ENCODE measurements around the gene EPHA6. TPM values are rescaled to one million over a fixed set of nuclear protein-coding genes. Genes with fewer than 3 reads are reported as not detected.
A peak's percentile ranks its signal among the peaks of the same experiment; 100 is the strongest.

EPHA6 gene
- total and polyA plus RNA-seq, 2 donors (not counting 3 experiments of a cell fraction or from before 2014, with no cell fraction given) = not detected

- intact Hi-C loops (cut with micrococcal nuclease) = loop anchor here (10.0 kb wide), 1 partner anchor 790 kb away; no protein-coding TSS in a partner anchor
- TF ChIP-seq, protein P1, sequence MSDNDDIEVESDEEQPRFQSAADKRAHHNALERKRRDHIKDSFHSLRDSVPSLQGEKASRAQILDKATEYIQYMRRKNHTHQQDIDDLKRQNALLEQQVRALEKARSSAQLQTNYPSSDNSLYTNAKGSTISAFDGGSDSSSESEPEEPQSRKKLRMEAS (IDR thresholded peaks at IDR 0.05; ENCODE audit: insufficient read depth, insufficient read length) = no peak
- TF ChIP-seq EZH2 (IDR thresholded peaks at IDR 0.05; ENCODE audit: borderline replicate concordance, low read depth, low read length, severe bottlenecking) = peak; percentile 11
- dilution Hi-C loops (cut with MboI; ENCODE audit: extremely low pct_ligation_motif_present, low sequenced_read_pairs) = no loop called here
- DNase-seq (ENCODE audit: low read depth, low spot score) (no peak), FAIRE-seq (no peak)
- POLR2A ChIA-PET = no interaction called here
- H3K9ac ChIP-seq (replicated peaks; ENCODE audit: extremely low read depth, insufficient read depth, low read length) = no peak overlapping the region
- H3K79me2 ChIP-seq (ENCODE audit: control insufficient read depth, insufficient read depth, low read length) = no peaks in the 10 kb centered on the region
- no peaks in the 10 kb centered on the region for H3K9me3 ChIP-seq (replicated peaks; ENCODE audit: control insufficient read depth, insufficient read depth, low read length)
- no peak overlapping the region for H3K4me3 ChIP-seq (replicated peaks in 1 of 3; ENCODE audit: insufficient read depth in 1 of 3, low read depth in 1 of 3, low read length in 3 of 3)
- H2AFZ ChIP-seq (ENCODE audit: low read depth, low read length) = no peak overlapping the region
- no peak overlapping the region for H3K27ac ChIP-seq (ENCODE audit: insufficient read depth, low read depth, low read length)
- no TSS peak for BruUV-seq (replicated peaks)
- H3K36me3 ChIP-seq (ENCODE audit: control insufficient read depth in 2 of 2, extremely low read depth in 1 of 2, insufficient read depth in 2 of 2, low read length in 2 of 2) = no peaks in the 10 kb centered on the region
- H3K4me1 ChIP-seq (ENCODE audit: control insufficient read depth, extremely low read depth, insufficient read depth, low read length) = peaks cover 7% of the 10 kb centered on the region
- no peaks in the 10 kb centered on the region for H3K9me1 ChIP-seq (replicated peaks; ENCODE audit: control insufficient read depth, extremely low read depth, insufficient read depth, low read length)
- no peaks in the 10 kb centered on the region for H4K20me1 ChIP-seq (replicated peaks; ENCODE audit: control insufficient read depth, extremely low read depth, insufficient read depth, low read length)
- H3K27me3 ChIP-seq (ENCODE audit: control insufficient read depth in 2 of 2, insufficient read depth in 2 of 2, low read length in 2 of 2) = peaks cover 17 to 33% of the 10 kb centered on the region in 2 experiments
- no peak overlapping the region for H3K4me2 ChIP-seq (ENCODE audit: insufficient read depth, low read length)
- CTCF ChIA-PET = interaction anchor here (1.7 to 1.8 kb wide), 2 partner anchors 481 to 484 kb away, joined by 7 to 11 read pairs; no protein-coding TSS in a partner anchor
Observed at GRCh38 chr3:96814651-96815567, 515 bp downstream of the EPHA6 start.

GRCh38 chr3:96831175-96831574 is 16.8 kb downstream of the EPHA6 start:
- Histone ChIP-seq H3K9me3 (replicated peaks; ENCODE audit: control insufficient read depth, insufficient read depth, low read length) (no peaks in the 10 kb centered on the region), H3K4me1 (ENCODE audit: control insufficient read depth, extremely low read depth, insufficient read depth, low read length) (no peaks in the 10 kb centered on the region), H3K79me2 (ENCODE audit: control insufficient read depth, insufficient read depth, low read length) (no peaks in the 10 kb centered on the region), H3K9ac (replicated peaks; ENCODE audit: extremely low read depth, insufficient read depth, low read length) (no peak overlapping the region), H4K20me1 (replicated peaks; ENCODE audit: control insufficient read depth, extremely low read depth, insufficient read depth, low read length) (no peaks in the 10 kb centered on the region), H3K27ac (ENCODE audit: insufficient read depth, low read depth, low read length) (no peak overlapping the region), H2AFZ (ENCODE audit: low read depth, low read length) (no peak overlapping the region), H3K36me3 (ENCODE audit: control insufficient read depth in 2 of 2, extremely low read depth in 1 of 2, insufficient read depth in 2 of 2, low read length in 2 of 2) (no peaks in the 10 kb centered on the region), H3K27me3 (ENCODE audit: control insufficient read depth in 2 of 2, insufficient read depth in 2 of 2, low read length in 2 of 2) (no peaks in the 10 kb centered on the region), H3K9me1 (replicated peaks; ENCODE audit: control insufficient read depth, extremely low read depth, insufficient read depth, low read length) (no peaks in the 10 kb centered on the region), H3K4me3 (replicated peaks in 1 of 3; ENCODE audit: insufficient read depth in 1 of 3, low read depth in 1 of 3, low read length in 3 of 3) (no peak overlapping the region), H3K4me2 (ENCODE audit: insufficient read depth, low read length) (no peak overlapping the region)
- ChIA-PET CTCF (no interaction called here), POLR2A (no interaction called here)
- dilution Hi-C loops (cut with MboI; ENCODE audit: extremely low pct_ligation_motif_present, low sequenced_read_pairs) (no loop called here), intact Hi-C loops (cut with micrococcal nuclease) (no loop called here)
- no peak for TF ChIP-seq EZH2 (IDR thresholded peaks at IDR 0.05; ENCODE audit: borderline replicate concordance, low read depth, low read length, severe bottlenecking)
- TF ChIP-seq GATA2 (IDR thresholded peaks at IDR 0.05; ENCODE audit: insufficient read depth, insufficient read length, low read depth, low read length) = no peak
- no peak for TF ChIP-seq MYC (IDR thresholded peaks at IDR 0.05; ENCODE audit: low read depth, low read length)
- TF ChIP-seq, protein P1 (IDR thresholded peaks at IDR 0.05; ENCODE audit: insufficient read depth, insufficient read length) = no peak
- no peak for TF ChIP-seq FOS (IDR thresholded peaks at IDR 0.05; ENCODE audit: borderline replicate concordance, insufficient read depth, low read length)
- TF ChIP-seq CTCF (IDR thresholded peaks at IDR 0.05; ENCODE audit: extremely low read depth in 1 of 2, insufficient read depth in 1 of 2, low read depth in 1 of 2, low read length in 2 of 2) = no peak
- TF ChIP-seq JUN (IDR thresholded peaks at IDR 0.05; ENCODE audit: borderline replicate concordance, insufficient read depth, insufficient read length, low read depth) = no peak
- TF ChIP-seq POLR2AphosphoS5 (IDR thresholded peaks at IDR 0.05; ENCODE audit: insufficient read depth, low read depth, low read length) = no peak
- TF ChIP-seq POLR2A (IDR thresholded peaks at IDR 0.05; ENCODE audit: low read depth, low read length) = no peak
- no TSS peak for BruUV-seq (replicated peaks)
- no peak for DNase-seq (ENCODE audit: low read depth, low spot score)
- no peak for FAIRE-seq

Data from endothelial cell of umbilical vein (primary cell).